ENCODE measurements around the gene ITSN2.
"Not testable (repeated sequence)": the region's sequence is repeated elsewhere in the genome, so short reads cannot be mapped to it uniquely, and the experiment has no call there.

The ITSN2 gene

GRCh38 chr2:24360050-24360962, at the start of gene ITSN2:
Gene ITSN2, minus strand, starts transcription at chr2:24360536. Its CDS starts 32,454 bp downstream, at chr2:24328082.
- DNase-seq (ENCODE audit: low spot score): peak; percentile 77

GRCh38 chr2:24409171-24409570, 48.8 kb upstream of the ITSN2 start:
- no peak for DNase-seq (ENCODE audit: low spot score)

GRCh38 chr2:24408704-24409103, 48.4 kb upstream of the ITSN2 start:
- not testable (repeated sequence) for DNase-seq (ENCODE audit: low spot score)

GRCh38 chr2:24404491-24404921, 44.2 kb upstream of the ITSN2 start:
- no peak for DNase-seq (ENCODE audit: low spot score)

- DNase-seq (ENCODE audit: low spot score): no peak
Observed at GRCh38 chr2:24403832-24404212, 43.5 kb upstream of the ITSN2 start.

GRCh38 chr2:24403168-24403831, 43.0 kb upstream of the ITSN2 start:
- DNase-seq (ENCODE audit: low spot score): no peak

GRCh38 chr2:24402242-24403097, 42.1 kb upstream of the ITSN2 start:
- no peak for DNase-seq (ENCODE audit: low spot score)

- peak; percentile 38 for DNase-seq (ENCODE audit: low spot score)
Observed at GRCh38 chr2:24400207-24400907, 40.0 kb upstream of the ITSN2 start.

GRCh38 chr2:24399434-24400206, 39.3 kb upstream of the ITSN2 start:
- peak; percentile 10 for DNase-seq (ENCODE audit: low spot score)

GRCh38 chr2:24394998-24395397, 34.7 kb upstream of the ITSN2 start:
- no peak for DNase-seq (ENCODE audit: low spot score)

- DNase-seq (ENCODE audit: low spot score): no peak
Observed at GRCh38 chr2:24392542-24393059, 32.3 kb upstream of the ITSN2 start.

- no peak for DNase-seq (ENCODE audit: low spot score)
Observed at GRCh38 chr2:24385366-24385765, 25.0 kb upstream of the ITSN2 start.

GRCh38 chr2:24382363-24383073, 22.2 kb upstream of the ITSN2 start:
- peak; percentile 78 for DNase-seq (ENCODE audit: low spot score)

- no peak for DNase-seq (ENCODE audit: low spot score)
Observed at GRCh38 chr2:24380820-24381219, 20.5 kb upstream of the ITSN2 start.

- DNase-seq (ENCODE audit: low spot score): no peak
Observed at GRCh38 chr2:24375349-24376087, 15.2 kb upstream of the ITSN2 start.

- DNase-seq (ENCODE audit: low spot score): no peak
Observed at GRCh38 chr2:24374301-24374700, 14.0 kb upstream of the ITSN2 start.

- DNase-seq (ENCODE audit: low spot score): no peak
Observed at GRCh38 chr2:24372033-24372432, 11.7 kb upstream of the ITSN2 start.

- no peak for DNase-seq (ENCODE audit: low spot score)
Observed at GRCh38 chr2:24365826-24366225, 5.5 kb upstream of the ITSN2 start.

GRCh38 chr2:24365051-24365450, 4.7 kb upstream of the ITSN2 start:
- DNase-seq (ENCODE audit: low spot score): peak; percentile 69
